GM13976 (cell line): Measurements from ENCODE around the gene RELCH.

ENCODE experiments used
- DNase-seq: peaks from one replicate; pipeline ENCODE4 v3.0.0; 2012; ENCODE audit warnings: low spot score
- CTCF ChIP-seq: IDR thresholded peaks from 2 replicates; pipeline ENCODE4 v1.5.1; 2012; ENCODE audit warnings: borderline replicate concordance, mild to moderate bottlenecking; ENCODE audit not compliant: insufficient read depth; ENCODE audit errors: extremely low read depth, missing control alignments, control extremely low read depth
- in situ Hi-C: fragments of 300-500 bp; cut with MboI; formaldehyde crosslinking; loops from one replicate; pipeline ENCODE4 v1.12.0; 2022; ENCODE audit warnings: low sequenced_read_pairs, mixed read lengths, inconsistent platforms; ENCODE audit not compliant: unreplicated experiment

RELCH gene

GRCh38 chr18:62280058-62280457 is 93.0 kb downstream of the RELCH start:
- TF ChIP-seq CTCF, result no peak
- DNase-seq, result no peak
- in situ Hi-C loops, result no loop called here

- no peak for TF ChIP-seq CTCF
- in situ Hi-C loops, result no loop called here
Observed at GRCh38 chr18:62280786-62281185, 93.7 kb downstream of the RELCH start.

GRCh38 chr18:62281684-62282083 is 94.6 kb downstream of the RELCH start:
- in situ Hi-C loops, result no loop called here
- TF ChIP-seq CTCF, result no peak
- DNase-seq, result no peak

More at GRCh38 chr18:62280786-62281185, 93.7 kb downstream of the RELCH start:
- DNase-seq, result no peak

- in situ Hi-C loops, result no loop called here
- no peak for DNase-seq
- no peak for TF ChIP-seq CTCF
Observed at GRCh38 chr18:62282188-62282629, 95.2 kb downstream of the RELCH start.

GRCh38 chr18:62284637-62285036 is 97.6 kb downstream of the RELCH start:
- in situ Hi-C loops, result no loop called here
- DNase-seq, result no peak
- no peak for TF ChIP-seq CTCF

GRCh38 chr18:62285281-62285680 is 98.2 kb downstream of the RELCH start:
- no peak for TF ChIP-seq CTCF
- in situ Hi-C loops, result no loop called here
- no peak for DNase-seq
